GM20431 (cell line): ENCODE measurements around the gene B4GALNT1.
"Not testable (repeated sequence)": the region's sequence is repeated elsewhere in the genome, so short reads cannot be mapped to it uniquely, and the experiment has no call there.

Source experiments
- in situ Hi-C: fragments of 300-500 bp; cut with MseI, MboI; formaldehyde crosslinking; loops from one replicate; pipeline ENCODE4 v1.15.0; 2020; ENCODE audit warnings: low sequenced_read_pairs; ENCODE audit not compliant: unreplicated experiment

B4GALNT1 gene

DNA sequence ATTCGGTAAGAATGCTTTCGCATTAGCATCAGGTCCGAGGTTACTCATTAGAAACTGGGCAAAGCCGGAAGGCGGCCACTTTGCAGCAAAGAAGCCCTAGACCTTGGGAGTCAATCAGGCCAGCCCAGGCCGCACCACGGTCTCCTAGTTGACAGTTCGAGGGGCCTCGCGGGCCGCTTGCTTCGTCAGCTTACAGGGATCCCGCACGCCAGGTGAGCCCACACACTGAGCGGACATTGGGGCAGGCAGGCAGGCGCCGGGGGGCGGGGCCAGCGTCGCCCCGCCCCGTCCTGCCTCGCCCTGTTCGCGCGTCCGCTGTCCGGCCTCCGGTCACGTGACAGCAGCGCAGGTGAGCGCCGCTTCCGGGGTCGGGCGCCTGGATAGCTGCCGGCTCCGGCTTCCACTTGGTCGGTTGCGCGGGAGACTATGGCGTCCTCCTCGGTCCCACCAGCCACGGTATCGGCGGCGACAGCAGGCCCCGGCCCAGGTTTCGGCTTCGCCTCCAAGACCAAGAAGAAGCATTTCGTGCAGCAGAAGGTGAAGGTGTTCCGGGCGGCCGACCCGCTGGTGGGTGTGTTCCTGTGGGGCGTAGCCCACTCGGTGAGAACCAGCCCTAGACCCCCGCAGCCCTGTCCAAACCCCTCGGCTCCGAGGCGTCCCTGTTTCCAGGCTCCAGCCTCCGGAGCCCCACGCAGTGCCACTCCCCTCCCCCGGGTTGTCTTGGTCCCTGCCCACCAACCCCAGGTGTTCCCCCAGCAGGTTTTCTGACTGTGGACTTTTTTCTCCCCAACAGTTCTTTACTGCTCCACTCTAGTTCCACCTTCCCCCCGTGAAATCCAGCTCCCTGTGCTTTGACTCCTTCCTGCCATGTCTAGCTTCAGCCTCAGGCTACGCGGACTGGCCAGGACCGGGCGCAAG lies 41.9 kb downstream of the B4GALNT1 start, which contains the start of gene PIP4K2C:
Gene PIP4K2C (plus strand): TSS at position 329 of the 918 bp plus-strand sequence. CDS start 98 bp downstream, at position 427.
- in situ Hi-C loops = no loop called here

- in situ Hi-C loops = no loop called here
Measured at GRCh38 chr12:57590479-57590863, 42.5 kb downstream of the B4GALNT1 start.

DNA sequence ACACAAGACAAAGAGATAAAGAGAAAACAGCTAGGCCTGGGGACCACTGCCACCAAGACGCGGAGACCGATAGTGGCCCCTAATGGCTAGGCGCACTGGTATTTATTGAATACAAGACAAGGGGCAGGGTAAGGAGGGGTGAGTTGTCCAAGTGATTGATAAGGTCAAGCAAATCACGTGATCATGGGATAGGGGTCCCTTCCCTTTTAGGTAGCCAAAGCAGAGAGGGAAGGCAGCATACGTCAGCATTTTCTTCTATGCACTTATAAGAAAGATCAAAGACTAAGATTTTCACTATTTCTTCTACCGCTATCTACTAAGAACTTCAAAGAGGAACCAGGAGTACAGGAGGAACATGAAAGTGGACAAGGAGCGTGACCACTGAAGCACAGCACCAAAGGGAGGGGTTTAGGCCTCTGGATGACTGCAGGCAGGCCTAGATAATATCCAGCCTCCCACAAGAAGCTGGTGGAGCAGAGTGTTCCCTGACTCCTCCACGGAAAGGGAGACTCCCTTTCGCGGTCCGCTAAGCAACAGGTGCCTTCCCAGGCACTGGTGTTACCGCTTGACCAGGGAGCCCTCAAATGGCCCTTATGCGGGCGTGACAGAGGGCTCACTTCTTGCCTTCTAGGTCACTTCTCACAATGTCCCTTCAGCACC lies 43.9 kb downstream of the B4GALNT1 start:
- in situ Hi-C loops = not testable (repeated sequence)

GRCh38 chr12:57586832-57587429 lies 46.1 kb downstream of the B4GALNT1 start:
- in situ Hi-C loops = no loop called here

GRCh38 chr12:57586128-57586527 lies 46.9 kb downstream of the B4GALNT1 start:
- in situ Hi-C loops = no loop called here

- in situ Hi-C loops = no loop called here
Measured at GRCh38 chr12:57585156-57585555, 47.8 kb downstream of the B4GALNT1 start.

DNA sequence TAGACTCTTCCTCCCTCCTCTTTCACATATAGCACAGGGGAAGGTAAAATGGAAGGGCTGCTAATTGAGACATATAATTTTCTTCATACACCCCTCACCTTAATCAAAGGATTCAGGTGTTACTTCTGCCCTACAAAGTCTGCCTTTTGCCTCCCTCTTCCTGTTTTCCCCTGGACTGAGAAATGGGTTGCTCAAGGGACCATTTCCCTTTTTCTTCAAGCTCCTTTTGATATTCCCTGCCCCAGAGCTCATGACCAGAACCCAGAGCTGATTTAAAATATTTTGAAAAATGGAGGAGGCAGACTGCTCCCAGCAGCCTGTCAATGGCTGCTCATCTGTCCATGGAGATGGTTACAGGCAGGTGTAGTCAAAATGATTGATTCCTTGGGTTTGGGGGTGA lies 48.3 kb downstream of the B4GALNT1 start:
- in situ Hi-C loops = loop anchor here (5.0 kb wide), 1 partner anchor 38 kb away; no protein-coding TSS in a partner anchor

GRCh38 chr12:57584050-57584449 lies 49.0 kb downstream of the B4GALNT1 start:
- in situ Hi-C loops = loop anchor here (5.0 kb wide), 1 partner anchor 38 kb away; no protein-coding TSS in a partner anchor

DNA sequence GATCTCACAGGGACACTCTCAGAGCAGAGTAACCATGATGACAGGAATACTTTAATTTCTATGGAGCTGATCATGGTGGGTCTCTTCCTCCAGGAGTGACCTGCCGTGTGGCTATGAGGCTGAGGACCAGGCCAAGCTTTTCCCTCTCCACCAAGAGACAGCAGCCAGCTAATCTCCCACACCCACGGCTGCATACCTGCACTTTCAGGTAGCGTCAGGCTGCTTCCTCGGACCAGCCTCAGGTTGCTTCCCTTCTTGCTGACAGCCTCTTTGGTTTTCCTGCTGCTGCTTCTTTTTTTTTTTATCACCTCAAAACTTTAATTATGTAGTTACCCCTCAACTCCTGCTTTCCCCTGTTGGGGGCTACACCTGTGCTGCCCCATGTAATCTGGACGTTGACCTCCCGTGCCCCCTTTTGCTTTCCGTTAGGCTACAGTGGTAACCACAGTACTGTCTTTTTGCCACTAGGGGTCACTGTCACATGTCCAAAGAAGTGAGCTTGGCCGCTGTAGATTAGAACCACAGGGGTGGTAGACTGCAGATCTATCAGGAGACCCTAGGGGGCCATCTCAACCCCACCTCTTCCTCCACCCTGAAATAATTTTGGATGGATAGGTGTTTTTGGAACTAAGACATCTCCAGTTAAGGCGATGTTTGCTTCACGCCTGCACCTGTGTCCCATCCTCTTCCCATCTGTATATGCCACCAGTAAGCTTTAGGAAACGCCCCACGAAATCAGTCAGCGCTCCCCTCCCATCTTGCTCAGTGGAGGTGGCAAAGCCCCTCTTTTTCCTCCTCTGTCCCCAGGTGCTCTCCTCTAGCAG lies 49.8 kb downstream of the B4GALNT1 start:
- in situ Hi-C loops = loop anchor here (5.0 kb wide), 1 partner anchor 39 kb away; no protein-coding TSS in a partner anchor

GRCh38 chr12:57582440-57582839 lies 50.6 kb downstream of the B4GALNT1 start:
- in situ Hi-C loops = loop anchor here (5.0 kb wide), 1 partner anchor 40 kb away; no protein-coding TSS in a partner anchor

GRCh38 chr12:57581802-57582201 lies 51.2 kb downstream of the B4GALNT1 start:
- in situ Hi-C loops = loop anchor here (5.0 kb wide), 1 partner anchor 40 kb away; no protein-coding TSS in a partner anchor

DNA sequence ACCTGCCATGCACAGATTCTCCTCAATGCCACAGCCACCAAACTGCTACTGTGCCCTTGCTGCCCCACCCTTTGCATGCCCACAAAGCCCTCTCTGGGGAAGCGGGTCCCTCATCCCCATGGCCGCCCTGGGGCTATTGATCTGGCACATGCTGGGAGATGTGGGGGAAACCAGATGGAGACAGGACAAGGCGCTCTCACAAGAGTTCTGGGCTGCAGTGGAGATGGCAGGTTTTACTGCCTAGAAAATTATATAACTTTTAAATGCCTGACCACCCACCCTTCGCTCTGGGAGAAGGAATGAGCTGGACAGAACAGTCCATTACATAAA lies 52.6 kb downstream of the B4GALNT1 start:
- in situ Hi-C loops = loop anchor here (5.0 kb wide), 1 partner anchor 42 kb away; no protein-coding TSS in a partner anchor

- in situ Hi-C loops = loop anchor here (5.0 kb wide), 1 partner anchor 42 kb away; no protein-coding TSS in a partner anchor
Measured at GRCh38 chr12:57579677-57580465, 53.1 kb downstream of the B4GALNT1 start.

GRCh38 chr12:57579011-57579410 lies 54.0 kb downstream of the B4GALNT1 start:
- in situ Hi-C loops = no loop called here

- in situ Hi-C loops = no loop called here
Measured at GRCh38 chr12:57577981-57578758, 54.8 kb downstream of the B4GALNT1 start.

DNA sequence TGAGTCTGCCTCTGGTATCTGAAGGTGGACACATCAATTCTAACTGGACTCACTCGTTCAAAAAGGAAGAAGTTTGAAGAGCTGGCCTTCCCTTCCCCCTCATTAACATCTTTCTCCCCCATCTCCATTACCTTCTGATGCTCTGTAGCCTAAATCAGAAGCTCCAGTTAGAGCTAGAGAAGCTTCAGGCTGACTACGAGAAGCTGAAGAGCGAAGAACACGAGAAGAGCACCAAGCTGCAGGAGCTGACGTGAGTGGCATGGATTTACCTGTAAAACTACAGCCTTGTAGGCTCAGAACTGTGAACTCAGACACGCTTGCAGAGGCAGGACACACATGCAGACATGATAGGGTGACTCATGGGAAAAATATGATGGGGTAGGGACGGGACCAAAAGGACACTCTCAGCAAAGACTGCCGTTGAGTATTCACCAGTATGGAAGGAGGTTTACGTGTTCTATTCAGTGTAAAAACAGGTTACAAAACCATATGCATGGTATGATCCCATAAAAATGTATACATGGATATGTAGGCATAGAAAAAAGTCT lies 56.3 kb downstream of the B4GALNT1 start:
- in situ Hi-C loops = no loop called here
